HepG2 (cell line): Measurements from ENCODE around the gene KEL. TPM values are rescaled to one million over a fixed set of nuclear protein-coding genes. Genes with fewer than 3 reads are reported as not detected.

Experiments used
- ATAC-seq: fragments of 200-7000 bp; cut with Tn5 transposase; 3 replicates; pipeline ENCODE4 v1.9.1; 2020; ENCODE audit warnings: mild to moderate bottlenecking, moderate library complexity
- BruUV-seq: library from RNA; stranded (reverse); fragments of 400-500 nt; replicated peaks from 2 replicates; lab custom pipeline; 2021; lab: Mats Ljungman, UMichigan
- CTCF ChIA-PET: fragments of 300-600 bp; formaldehyde crosslinking; extraction: SDS; loops from one replicate; lab custom pipeline; 2021; ENCODE audit warnings: low total read pairs, inconsistent platforms, low intra/inter-chr PET ratio; lab: Yijun Ruan, JAX
- POLR2A ChIA-PET: fragments of 350-600 bp; sonication (Branson Sonifier 250); formaldehyde crosslinking; loops from one replicate; lab custom pipeline; 2020; ENCODE audit warnings: antibody characterized with exemption, inconsistent platforms; lab: Yijun Ruan, JAX
- DNase-seq: peaks from one replicate; pipeline ENCODE4 v3.0.0-alpha.2; 2015; ENCODE audit warnings: low spot score
- FAIRE-seq: peaks from 3 replicates; lab custom pipeline; 2011; peaks lifted over from hg19 to GRCh38; lab: Jason Lieb, UNC
- H2AFZ ChIP-seq: one replicate; pipeline ENCODE4 v1.6.1; 2011; ENCODE audit warnings: low read length, inconsistent platforms
- H3K27ac ChIP-seq: fragments of 300-600 bp; 3 replicates; pipeline ENCODE4 v1.8.0; 2011; ENCODE audit warnings: mixed run types, mild to moderate bottlenecking, mixed read lengths, low read length, inconsistent platforms; ENCODE audit not compliant: insufficient read depth; ENCODE audit errors: extremely low read length
- H3K27me3 ChIP-seq, 2 experiments: fragments of 200-600 bp in 1 of 2; 2 replicates in 1 of 2; 3 replicates in 1 of 2; pipeline versions ENCODE4 v1.6.0 to v1.8.0; 2011; ENCODE audit warnings: low read length in 2 of 2, mild to moderate bottlenecking in 2 of 2, moderate library complexity in 2 of 2, inconsistent platforms in 1 of 2; ENCODE audit not compliant: insufficient read depth in 2 of 2, control insufficient read depth in 1 of 2
- H3K36me3 ChIP-seq, 2 experiments: fragments of 200-600 bp in 1 of 2; replicated peaks in 1 of 2; 2 replicates in 1 of 2; 3 replicates in 1 of 2; pipeline versions ENCODE4 v1.5.1 to v1.8.0; 2011; ENCODE audit warnings: low read length in 2 of 2, inconsistent platforms in 1 of 2; ENCODE audit not compliant: insufficient read depth in 2 of 2, control insufficient read depth in 1 of 2
- H3K4me1 ChIP-seq: 2 replicates; pipeline ENCODE4 v1.5.1; 2012; ENCODE audit warnings: low read length, inconsistent platforms; ENCODE audit not compliant: insufficient read depth
- H3K4me2 ChIP-seq: 2 replicates; pipeline ENCODE4 v1.6.0; 2011; ENCODE audit warnings: low read depth, low read length, inconsistent platforms
- H3K4me3 ChIP-seq, 3 experiments: fragments of 200-600 bp in 1 of 3; sonication (generic), shearing (Covaris generic) in 1 of 3; replicated peaks in 1 of 3; 2 replicates each; pipeline ENCODE4 v1.5.1; 2011 to 2016; ENCODE audit warnings: low read length in 3 of 3, inconsistent platforms in 2 of 3, low read depth in 2 of 3, mild to moderate bottlenecking in 2 of 3, control low read depth in 1 of 3, mixed read lengths in 1 of 3; ENCODE audit not compliant: insufficient read depth in 1 of 3
- H3K79me2 ChIP-seq: one replicate; pipeline ENCODE4 v1.6.1; 2011; ENCODE audit warnings: low read length, inconsistent platforms; ENCODE audit not compliant: insufficient read depth
- H3K9ac ChIP-seq: 2 replicates; pipeline ENCODE4 v1.6.0; 2011; ENCODE audit warnings: mild to moderate bottlenecking, low read depth, low read length, inconsistent platforms; ENCODE audit not compliant: insufficient read depth
- H3K9me3 ChIP-seq: 2 replicates; pipeline ENCODE4 v1.5.1; 2012; ENCODE audit warnings: mild to moderate bottlenecking, low read length
- H4K20me1 ChIP-seq: 2 replicates; pipeline ENCODE4 v1.6.0; 2011; ENCODE audit warnings: inconsistent platforms, mild to moderate bottlenecking, low read length, moderate library complexity; ENCODE audit not compliant: insufficient read depth
- HOXA7 ChIP-seq: sonication (generic); formaldehyde crosslinking; IDR thresholded peaks from 2 replicates; pipeline ENCODE4 v1.8.1; 2022; ENCODE audit warnings: mild to moderate bottlenecking, missing genetic modification reagents, moderate library complexity
- MLX ChIP-seq: IDR thresholded peaks from 2 replicates; pipeline ENCODE4 v1.6.1; 2016
- SSRP1 ChIP-seq: IDR thresholded peaks from 2 replicates; pipeline ENCODE4 v1.6.1; 2016; ENCODE audit warnings: control low read depth
- ZHX2 ChIP-seq, 2 experiments: sonication (generic) in 1 of 2; formaldehyde crosslinking in 1 of 2; IDR thresholded peaks; 2 replicates each; pipeline versions ENCODE4 v1.6.1 to v1.9.0; 2014 to 2022; ENCODE audit warnings: antibody characterized with exemption in 1 of 2, borderline replicate concordance in 1 of 2, inconsistent platforms in 1 of 2, low read depth in 1 of 2, missing genetic modification reagents in 1 of 2
- ZNF460 ChIP-seq: sonication (generic); formaldehyde crosslinking; IDR thresholded peaks from 2 replicates; pipeline ENCODE4 v1.5.1; 2020; ENCODE audit warnings: missing genetic modification reagents, mild to moderate bottlenecking, borderline replicate concordance
- ZNF503 ChIP-seq: sonication (generic); formaldehyde crosslinking; IDR thresholded peaks from 2 replicates; pipeline ENCODE4 v1.4.0; 2020; ENCODE audit warnings: missing genetic modification reagents
- ZNF569 ChIP-seq: sonication (generic); formaldehyde crosslinking; IDR thresholded peaks from 2 replicates; pipeline ENCODE4 v1.5.0; 2020; ENCODE audit warnings: mild to moderate bottlenecking, missing genetic modification reagents, moderate library complexity, borderline replicate concordance
- WGBS: methylation state at CpG from one replicate; pipeline ENCODE4 v1.1.6; 2017; ENCODE audit warnings: low lambda C conversion rate; 5-methylcytosine and 5-hydroxymethylcytosine counted together
- in situ Hi-C: cut with HindIII; loops from 2 replicates; pipeline ENCODE4 v1.10.0; 2017; ENCODE audit warnings: low pct_unique_long_range_greater_than_20kb; ENCODE audit not compliant: extremely low pct_ligation_motif_present
- intact Hi-C: fragments of 100-400 bp; cut with micrococcal nuclease; formaldehyde crosslinking; loops from one replicate; pipeline ENCODE4 v1.10.0; 2022; ENCODE audit not compliant: unreplicated experiment
- polyA plus RNA-seq, 8 experiments: library from polyadenylated mRNA; depleted of rRNA in 3 of 8; stranded (reverse) in 7 of 8; unstranded in 1 of 8; fragments of >200 nt; fragmentation: Illumina TruSeq in 4 of 8; extraction: Trizol in 4 of 8; gene quantifications; 2 replicates each; pipeline versions ENCODE4 v1.2.1 to v1.2.3, GENCODE V29; 2011 to 2016; ENCODE audit warnings: low read depth in 4 of 8, missing spikeins in 1 of 8, mixed read lengths in 1 of 8; ENCODE audit not compliant: insufficient read depth in 1 of 8
- total RNA-seq, 5 experiments: library from RNA; depleted of rRNA; stranded (reverse); fragments of >200 nt; fragmentation: Illumina TruSeq; extraction: Trizol; gene quantifications; 2 replicates each; pipeline ENCODE4 v1.2.3, GENCODE V29; 2016; ENCODE audit warnings: low read depth in 1 of 5

Gene KEL
- total and polyA plus RNA-seq, 2 of the 13 experiments (the other 11 are each of a cell fraction or from before 2014, with no cell fraction given) = 0.03 TPM; not detected in 1

GRCh38 chr7:142962991-142963390 lies 828 bp upstream of the KEL start (continued):
- TF ChIP-seq ZNF460 (CRISPR knock-in tag) (no peak), ZNF569 (CRISPR knock-in tag) (no peak)

- Histone ChIP-seq H3K4me1 (no peaks in the 10 kb centered on the region), H3K27ac (no peak overlapping the region), H3K4me3 (no peak overlapping the region), H3K36me3 (no peaks in the 10 kb centered on the region), H3K9ac (no peak overlapping the region), H2AFZ (no peak overlapping the region), H3K9me3 (no peaks in the 10 kb centered on the region), H3K79me2 (no peaks in the 10 kb centered on the region), H3K4me2 (no peak overlapping the region), H3K27me3 (0 out of 5 replicates have a peak, but pooled peaks cover 0 to 3% of the 10 kb centered on the region in 2 experiments), H4K20me1 (no peaks in the 10 kb centered on the region)
- CTCF ChIA-PET = no interaction called here
- no TSS peak for BruUV-seq
- TF ChIP-seq ZNF503 (CRISPR knock-in tag) = no peak
- POLR2A ChIA-PET = no interaction called here
- DNase-seq (no peak), ATAC-seq (no peak), FAIRE-seq (no peak)
- in situ Hi-C loops (no loop called here), intact Hi-C loops (no loop called here)
- WGBS = 0% methylated on average over 4 of the region's 4 CpGs
These were observed 579 bp downstream of the KEL start for GRCh38 chr7:142961595-142961972.

GRCh38 chr7:142960955-142961512 lies 1.1 kb downstream of the KEL start:
- no peak overlapping the region for H3K4me3 ChIP-seq
- DNase-seq (no peak), ATAC-seq (no peak), FAIRE-seq (no peak)
- intact Hi-C loops (no loop called here), in situ Hi-C loops (no loop called here)
- H3K79me2 ChIP-seq = no peaks in the 10 kb centered on the region
- H4K20me1 ChIP-seq = no peaks in the 10 kb centered on the region
- BruUV-seq = no TSS peak
- H3K9ac ChIP-seq = no peak overlapping the region
- no peak overlapping the region for H2AFZ ChIP-seq
- H3K4me1 ChIP-seq = no peaks in the 10 kb centered on the region
- no peak overlapping the region for H3K4me2 ChIP-seq
- POLR2A ChIA-PET = no interaction called here
- CTCF ChIA-PET = no interaction called here
- H3K27me3 ChIP-seq = peaks cover 0 to 3% of the 10 kb centered on the region in 2 experiments; a peak in 1 of 5 replicates
- no peaks in the 10 kb centered on the region for H3K36me3 ChIP-seq
- H3K27ac ChIP-seq = no peak overlapping the region
- WGBS = 3% methylated on average over 5 of the region's 5 CpGs
- H3K9me3 ChIP-seq = no peaks in the 10 kb centered on the region
- TF ChIP-seq ZHX2 (IDR thresholded peaks at IDR 0.05; ENCODE audit: low read depth) = no peak
- no peak for TF ChIP-seq ZHX2 (CRISPR knock-in tag; IDR thresholded peaks at IDR 0.05; ENCODE audit: borderline replicate concordance)
- no peak for TF ChIP-seq MLX
- no peak for TF ChIP-seq HOXA7 (CRISPR knock-in tag)
- TF ChIP-seq SSRP1 (CRISPR knock-in tag) = no peak
